SK-N-SH (cell line): ENCODE results near the gene C12orf50. TPM values are rescaled to one million over a fixed set of nuclear protein-coding genes. Genes with fewer than 3 reads are reported as not detected.
"Not testable (repeated sequence)": the region's sequence is repeated elsewhere in the genome, so short reads cannot be mapped to it uniquely, and the experiment has no call there.

Experiments used
- CTCF ChIA-PET: fragments of 300-600, 350-600 bp; formaldehyde crosslinking; extraction: SDS; loops from one replicate; lab custom pipeline; 2021; lab: Yijun Ruan, JAX
- POLR2A ChIA-PET: fragments of 350-600 bp; sonication (Branson Sonifier 250); formaldehyde crosslinking; extraction: SDS; loops from one replicate; lab custom pipeline; 2020; ENCODE audit warnings: antibody characterized with exemption, inconsistent platforms; lab: Yijun Ruan, JAX
- DNase-seq: peaks from one replicate; pipeline ENCODE4 v3.0.0; 2012
- H2AFZ ChIP-seq: fragments of 200-600 bp; sonication (generic); 2 replicates; pipeline ENCODE4 v1.8.1; 2016; ENCODE audit warnings: antibody characterized with exemption, mild to moderate bottlenecking, low read depth
- H3F3A ChIP-seq: fragments of 200-600 bp; sonication (generic); replicated peaks from 2 replicates; pipeline ENCODE3; 2016; ENCODE audit warnings: antibody characterized with exemption, mild to moderate bottlenecking; ENCODE audit not compliant: insufficient read depth
- H3K27ac ChIP-seq, 2 experiments: fragments of 200-500 bp in 1 of 2; fragments of 200-600 bp in 1 of 2; sonication (Bioruptor generic) in 1 of 2; sonication (generic), shearing (Covaris generic) in 1 of 2; 2 replicates each; pipeline versions ENCODE4 v1.5.1 to v1.6.1; 2014 to 2016; ENCODE audit warnings: low read depth in 2 of 2, inconsistent platforms in 1 of 2, low read length in 1 of 2, mild to moderate bottlenecking in 1 of 2, mixed read lengths in 1 of 2
- H3K27me3 ChIP-seq: fragments of 200-600 bp; sonication (generic), shearing (Covaris generic); 2 replicates; pipeline ENCODE4 v1.6.1; 2016; ENCODE audit warnings: mixed run types; ENCODE audit not compliant: insufficient read depth
- H3K36me3 ChIP-seq, 2 experiments: fragments of 200-500 bp in 1 of 2; fragments of 200-600 bp in 1 of 2; sonication (Bioruptor generic) in 1 of 2; sonication (generic) in 1 of 2; replicated peaks in 1 of 2; 2 replicates each; pipeline versions ENCODE3 to v1.5.1; 2014 to 2016; ENCODE audit warnings: low read length in 1 of 2, mild to moderate bottlenecking in 1 of 2; ENCODE audit not compliant: insufficient read depth in 2 of 2, control insufficient read depth in 1 of 2
- H3K4me1 ChIP-seq, 2 experiments: fragments of 200-500 bp in 1 of 2; fragments of 200-600 bp in 1 of 2; sonication (Bioruptor generic) in 1 of 2; sonication (generic), shearing (Covaris generic) in 1 of 2; 2 replicates each; pipeline versions ENCODE4 v1.5.1 to v1.6.1; 2014 to 2016; ENCODE audit warnings: low read depth in 1 of 2, low read length in 1 of 2, mixed run types in 1 of 2; ENCODE audit not compliant: insufficient read depth in 2 of 2, control insufficient read depth in 1 of 2
- H3K4me2 ChIP-seq: fragments of 200-600 bp; sonication (generic), shearing (Covaris generic); 2 replicates; pipeline ENCODE4 v1.6.1; 2017; ENCODE audit warnings: mixed run types
- H3K4me3 ChIP-seq, 2 experiments: fragments of 200-500 bp in 1 of 2; fragments of 200-600 bp in 1 of 2; sonication (Bioruptor generic) in 1 of 2; sonication (generic), shearing (Covaris generic) in 1 of 2; 2 replicates each; pipeline versions ENCODE4 v1.5.1 to v1.8.1; 2014 to 2016; ENCODE audit warnings: low read depth in 2 of 2, inconsistent platforms in 1 of 2, low read length in 1 of 2, mild to moderate bottlenecking in 1 of 2, mixed read lengths in 1 of 2, moderate library complexity in 1 of 2
- H3K79me2 ChIP-seq: fragments of 200-600 bp; sonication (generic); 2 replicates; pipeline ENCODE4 v1.8.1; 2017; ENCODE audit warnings: mild to moderate bottlenecking; ENCODE audit not compliant: insufficient read depth
- H3K9ac ChIP-seq: fragments of 200-600 bp; sonication (generic); 2 replicates; pipeline ENCODE4 v1.6.1; 2017; ENCODE audit warnings: mixed run types
- H3K9me2 ChIP-seq: fragments of 200-600 bp; sonication (generic); 2 replicates; pipeline ENCODE4 v1.6.1; 2017; ENCODE audit warnings: mixed run types
- H3K9me3 ChIP-seq: fragments of 200-600 bp; sonication (generic); 2 replicates; pipeline ENCODE4 v1.6.1; 2017; ENCODE audit warnings: mixed run types, mild to moderate bottlenecking, moderate library complexity
- H4K20me1 ChIP-seq: fragments of 200-600 bp; sonication (generic); 2 replicates; pipeline ENCODE4 v1.6.1; 2017; ENCODE audit warnings: mild to moderate bottlenecking, mixed run types; ENCODE audit not compliant: insufficient read depth
- CHD2 ChIP-seq: fragments of 150-350 bp; IDR thresholded peaks from 2 replicates; pipeline ENCODE4 v1.6.1; 2018; ENCODE audit warnings: low read length; ENCODE audit not compliant: partially characterized antibody
- EP300 ChIP-seq, 2 experiments: IDR thresholded peaks; 2 replicates each; pipeline versions ENCODE4 v1.4.0 to v1.6.1; 2012; ENCODE audit warnings: borderline replicate concordance in 1 of 2, low read depth in 1 of 2, low read length in 1 of 2
- MEF2A ChIP-seq: IDR thresholded peaks from 2 replicates; pipeline ENCODE4 v1.4.0; 2012; ENCODE audit warnings: low read depth, borderline replicate concordance
- MXI1 ChIP-seq: IDR thresholded peaks from 2 replicates; pipeline ENCODE4 v1.6.1; 2012; ENCODE audit warnings: mild to moderate bottlenecking, low read depth, low read length, improper control_type of control experiment
- NFIC ChIP-seq: IDR thresholded peaks from 2 replicates; pipeline ENCODE4 v1.4.0; 2012; ENCODE audit warnings: borderline replicate concordance
- POLR2AphosphoS5 ChIP-seq: IDR thresholded peaks from 2 replicates; pipeline ENCODE4 v1.6.1; 2012; ENCODE audit warnings: low read depth, low read length
- RAD21 ChIP-seq: IDR thresholded peaks from 2 replicates; pipeline ENCODE4 v1.6.1; 2012; ENCODE audit warnings: mild to moderate bottlenecking, low read length
- RCOR1 ChIP-seq: fragments of 150-350 bp; IDR thresholded peaks from 2 replicates; pipeline ENCODE4 v1.6.1; 2017; ENCODE audit warnings: antibody characterized with exemption, low read length
- RFX5 ChIP-seq: IDR thresholded peaks from 2 replicates; pipeline ENCODE4 v1.6.1; 2012; ENCODE audit warnings: mild to moderate bottlenecking, improper control_type of control experiment, low read length
- WGBS: methylation state at CpG from one replicate; pipeline ENCODE4 v1.1.6; 2017; ENCODE audit warnings: low lambda C conversion rate; 5-methylcytosine and 5-hydroxymethylcytosine counted together
- polyA plus RNA-seq, 3 experiments: library from polyadenylated mRNA; depleted of rRNA; stranded (reverse); fragments of >200 nt; gene quantifications; 2 replicates each; pipeline ENCODE4 v1.2.3, GENCODE V29; 2012

The C12orf50 gene
- polyA plus RNA-seq, 1 of the 3 experiments (the other 2 are of a cell fraction): 0.03 TPM

DNA sequence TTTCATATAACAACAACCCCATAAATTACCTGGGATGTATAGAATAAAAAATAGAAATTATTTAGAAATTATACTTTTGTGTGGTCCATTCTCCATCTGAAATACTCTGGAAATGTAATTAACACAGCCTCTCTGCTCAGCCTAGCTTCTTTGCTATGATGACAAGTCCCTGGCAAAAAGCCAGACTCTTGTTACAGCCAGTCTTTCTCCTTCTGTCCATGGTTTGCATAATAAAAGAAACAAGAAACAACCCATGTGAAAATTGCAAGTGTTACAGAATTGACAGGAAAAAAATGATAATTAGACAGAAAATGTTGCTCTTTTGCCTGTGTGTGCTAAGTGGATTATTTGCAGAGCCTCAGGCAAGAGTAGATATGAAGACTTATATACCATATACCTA is 61.3 kb downstream of the C12orf50 start:
- H3K9me3 ChIP-seq: 0 out of 2 replicates have a peak, but pooled peaks cover 7% of the 10 kb centered on the region
- no peak overlapping the region for H2AFZ ChIP-seq
- no peaks in the 10 kb centered on the region for H4K20me1 ChIP-seq
- no peak overlapping the region for H3K9ac ChIP-seq
- H3K27ac ChIP-seq: peak overlapping the region in 1 of 2 experiments; percentile 53; a peak in 1 of 4 replicates
- ChIA-PET CTCF (interaction anchor here (1.3 kb wide), 1 partner anchor 15 kb away, joined by 5 read pairs; no protein-coding TSS in a partner anchor), POLR2A (no interaction called here)
- no peaks in the 10 kb centered on the region for H3F3A ChIP-seq
- 0 out of 2 replicates have a peak, but pooled peaks have one; percentile 8 for TF ChIP-seq NFIC
- TF ChIP-seq RCOR1: no peak
- no peaks in the 10 kb centered on the region for H3K36me3 ChIP-seq
- H3K4me2 ChIP-seq: no peak overlapping the region
- no peaks in the 10 kb centered on the region for H3K9me2 ChIP-seq
- peaks cover 0 to 3% of the 10 kb centered on the region in 2 experiments; a peak in 2 of 4 replicates for H3K4me1 ChIP-seq
- no peak for DNase-seq
- no peak overlapping the region for H3K4me3 ChIP-seq
- H3K27me3 ChIP-seq: no peaks in the 10 kb centered on the region
- H3K79me2 ChIP-seq: no peaks in the 10 kb centered on the region

DNA sequence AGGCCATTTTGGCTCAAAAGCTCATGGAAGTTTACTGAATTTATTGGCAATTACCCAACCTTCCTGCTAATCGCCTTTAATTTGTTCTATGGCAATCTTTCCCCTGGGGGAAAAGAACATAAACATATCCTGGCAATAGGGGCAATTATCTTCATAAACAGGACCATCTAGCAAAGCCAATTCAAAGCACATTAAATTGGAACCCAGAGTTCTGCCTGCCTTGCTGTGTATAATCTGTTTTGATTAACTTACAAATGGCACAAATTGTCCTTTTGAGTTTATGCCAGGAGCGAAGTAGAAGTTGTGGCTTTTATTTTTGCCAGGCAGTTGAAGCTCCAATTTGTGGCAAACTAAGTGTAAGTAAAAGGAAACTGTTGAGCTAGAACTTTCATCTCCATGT is 68.6 kb downstream of the C12orf50 start:
- Histone ChIP-seq H3F3A (no peaks in the 10 kb centered on the region), H3K4me2 (no peak overlapping the region), H2AFZ (no peak overlapping the region), H3K36me3 (no peaks in the 10 kb centered on the region), H3K4me3 (no peak overlapping the region), H3K79me2 (no peaks in the 10 kb centered on the region), H4K20me1 (no peaks in the 10 kb centered on the region), H3K9me3 (0 out of 2 replicates have a peak, but pooled peaks cover 7% of the 10 kb centered on the region), H3K27me3 (no peaks in the 10 kb centered on the region), H3K4me1 (peaks cover 0 to 9% of the 10 kb centered on the region in 2 experiments; a peak in 1 of 4 replicates), H3K27ac (peak overlapping the region in 1 of 2 experiments; percentile 98; a peak in 2 of 4 replicates), H3K9ac (no peak overlapping the region), H3K9me2 (no peaks in the 10 kb centered on the region)
- ChIA-PET POLR2A (no interaction called here), CTCF (interaction anchor here (0.5 kb wide), 1 partner anchor 75 kb away, joined by 3 read pairs; a partner anchor contains a TSS)
- TF ChIP-seq MEF2A (no peak), EP300 (IDR thresholded peaks at IDR 0.05; ENCODE audit: borderline replicate concordance in 1 of 2, low read depth in 1 of 2, low read length in 1 of 2) (peak in 1 of 2 experiments; percentile 87; a peak in 2 of 4 replicates), NFIC (peak; percentile 21; the same call in 1 of the 2 replicates), POLR2AphosphoS5 (no peak), RCOR1 (peak; percentile 76), MXI1 (0 out of 2 replicates have a peak, but pooled peaks have one; percentile 12), RAD21 (peak; percentile 12), RFX5 (no peak), CHD2 (peak; percentile 46)
- DNase-seq: peak; percentile 53
- 19% methylated on average over 2 of the region's 2 CpGs for WGBS

DNA sequence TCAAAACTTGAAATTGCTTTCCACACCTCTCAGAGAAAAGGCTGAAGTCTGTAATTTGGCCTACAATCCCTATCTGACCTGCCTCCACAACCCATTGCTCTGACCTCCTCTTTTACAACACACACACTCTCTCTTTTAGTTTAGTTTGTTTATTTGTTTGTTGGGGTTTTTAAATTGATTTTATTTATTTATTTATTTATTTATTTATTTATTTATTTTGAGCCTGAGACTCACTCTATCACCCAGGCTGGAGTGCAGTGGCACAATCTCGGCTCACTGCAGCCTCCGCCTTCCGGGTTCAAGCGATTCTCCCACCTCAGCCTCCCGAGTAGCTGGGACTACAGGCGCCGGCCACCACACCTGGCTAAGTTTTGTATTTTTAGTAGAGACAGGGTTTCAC is 75.2 kb downstream of the C12orf50 start:
- H3K36me3 ChIP-seq, H2AFZ ChIP-seq, H3K4me2 ChIP-seq, H3K27me3 ChIP-seq, CTCF ChIA-PET, POLR2A ChIA-PET, H3K4me3 ChIP-seq, H3K9ac ChIP-seq, H3K4me1 ChIP-seq, H3K9me2 ChIP-seq, H3K9me3 ChIP-seq, H3K79me2 ChIP-seq, DNase-seq, H3F3A ChIP-seq, H4K20me1 ChIP-seq: not testable (repeated sequence)
- H3K27ac ChIP-seq: peak overlapping the region in 1 of 2 experiments; percentile 51; a peak in 2 of 4 replicates
- WGBS: 96% methylated on average over 7 of the region's 7 CpGs
